SK-N-SH treated with all-trans-retinoic acid at 6 μM for 48 hours (cell line): ENCODE results near the gene TRAPPC3.

Experiments
- ATAC-seq: fragments of 200-7000 bp; cut with Tn5 transposase; 3 replicates; pipeline ENCODE4 v1.9.1; 2020; ENCODE audit warnings: mild to moderate bottlenecking, moderate library complexity
- ARNTL ChIP-seq: fragments of 450-650 bp; formaldehyde crosslinking; IDR thresholded peaks from 2 replicates; pipeline ENCODE4 v1.5.0; 2020; ENCODE audit warnings: low read depth, mild to moderate bottlenecking, moderate library complexity, borderline replicate concordance
- BACH2 ChIP-seq: fragments of 250-450 bp; sonication (Bioruptor Pico); IDR thresholded peaks from 2 replicates; pipeline ENCODE4 v1.9.0; 2021; ENCODE audit warnings: mild to moderate bottlenecking, borderline replicate concordance
- CREB5 ChIP-seq: fragments of 250-450 bp; sonication (Bioruptor Pico); IDR thresholded peaks from 2 replicates; pipeline ENCODE4 v1.5.1; 2020; ENCODE audit warnings: low read depth, mild to moderate bottlenecking, moderate library complexity
- CSDC2 ChIP-seq: fragments of 250-450 bp; sonication (Bioruptor Pico); IDR thresholded peaks from 2 replicates; pipeline ENCODE4 v1.5.0; 2020; ENCODE audit warnings: mild to moderate bottlenecking, moderate library complexity
- CSRNP3 ChIP-seq: fragments of 250-450 bp; sonication (Bioruptor Pico); IDR thresholded peaks from 2 replicates; pipeline ENCODE4 v1.5.1; 2021; ENCODE audit warnings: mild to moderate bottlenecking, moderate library complexity
- ESRRG ChIP-seq: fragments of 250-450 bp; sonication (Bioruptor Pico); IDR thresholded peaks from 2 replicates; pipeline ENCODE4 v1.6.1; 2021; ENCODE audit warnings: mild to moderate bottlenecking
- GLIS3 ChIP-seq: fragments of 250-450 bp; sonication (Bioruptor Pico); IDR thresholded peaks from 2 replicates; pipeline ENCODE4 v1.5.0; 2020; ENCODE audit warnings: mild to moderate bottlenecking, moderate library complexity
- ISL1 ChIP-seq: fragments of 250-450 bp; sonication (Bioruptor Pico); IDR thresholded peaks from 2 replicates; pipeline ENCODE4 v2.1.2; 2022; ENCODE audit warnings: mild to moderate bottlenecking, moderate library complexity
- OSR1 ChIP-seq: fragments of 250-450 bp; sonication (Bioruptor Pico); IDR thresholded peaks from 2 replicates; pipeline ENCODE4 v1.8.0; 2022; ENCODE audit warnings: moderate library complexity, mild to moderate bottlenecking, inconsistent platforms
- PATZ1 ChIP-seq: fragments of 250-450 bp; sonication (Bioruptor Pico); IDR thresholded peaks from 2 replicates; pipeline ENCODE4 v1.8.0; 2020; ENCODE audit warnings: mild to moderate bottlenecking, moderate library complexity, borderline replicate concordance
- POU6F1 ChIP-seq: fragments of 250-450 bp; sonication (Bioruptor Pico); IDR thresholded peaks from 2 replicates; pipeline ENCODE4 v1.8.0; 2021; ENCODE audit warnings: low read depth, mild to moderate bottlenecking, moderate library complexity, borderline replicate concordance
- PPARA ChIP-seq: fragments of 250-450 bp; sonication (Bioruptor Pico); IDR thresholded peaks from 2 replicates; pipeline ENCODE4 v1.5.0; 2020; ENCODE audit warnings: mild to moderate bottlenecking, borderline replicate concordance
- RARB ChIP-seq: fragments of 250-450 bp; sonication (Bioruptor Pico); IDR thresholded peaks from 2 replicates; pipeline ENCODE4 v1.8.0; 2021; ENCODE audit warnings: mild to moderate bottlenecking, moderate library complexity
- SNAI2 ChIP-seq: fragments of 250-450 bp; sonication (Bioruptor Pico); IDR thresholded peaks from 2 replicates; pipeline ENCODE4 v1.5.0; 2020; ENCODE audit warnings: mild to moderate bottlenecking, moderate library complexity
- TCF4 ChIP-seq: fragments of 250-450 bp; sonication (Bioruptor Pico); IDR thresholded peaks from 2 replicates; pipeline ENCODE4 v1.8.0; 2021; ENCODE audit warnings: mild to moderate bottlenecking, moderate library complexity, borderline replicate concordance
- TOX ChIP-seq: fragments of 250-450 bp; sonication (Bioruptor Pico); IDR thresholded peaks from 2 replicates; pipeline ENCODE4 v1.8.0; 2021; ENCODE audit warnings: mild to moderate bottlenecking, moderate library complexity, borderline replicate concordance
- TSHZ2 ChIP-seq: fragments of 250-450 bp; sonication (Bioruptor Pico); IDR thresholded peaks from 2 replicates; pipeline ENCODE4 v1.5.0; 2020; ENCODE audit warnings: mild to moderate bottlenecking, moderate library complexity
- ZC3H10 ChIP-seq: fragments of 250-450 bp; sonication (Bioruptor Pico); IDR thresholded peaks from 2 replicates; pipeline ENCODE4 v1.5.1; 2021; ENCODE audit warnings: mild to moderate bottlenecking, moderate library complexity
- ZFP3 ChIP-seq: fragments of 250-450 bp; sonication (Bioruptor Pico); IDR thresholded peaks from 2 replicates; pipeline ENCODE4 v1.5.0; 2020; ENCODE audit warnings: mild to moderate bottlenecking, moderate library complexity
- ZFP30 ChIP-seq: fragments of 450-650 bp; formaldehyde crosslinking; IDR thresholded peaks from 2 replicates; pipeline ENCODE4 v1.5.0; 2022; ENCODE audit warnings: mild to moderate bottlenecking, moderate library complexity
- ZNF565 ChIP-seq: fragments of 450-650 bp; formaldehyde crosslinking; conservative IDR thresholded peaks from 2 replicates; pipeline ENCODE4 v1.5.0; 2020; ENCODE audit warnings: low read depth, mild to moderate bottlenecking, moderate library complexity
- ZNF70 ChIP-seq: fragments of 450-650 bp; formaldehyde crosslinking; IDR thresholded peaks from 2 replicates; pipeline ENCODE4 v1.5.0; 2020; ENCODE audit warnings: mild to moderate bottlenecking, moderate library complexity
- ZNF8 ChIP-seq: fragments of 450-650 bp; formaldehyde crosslinking; IDR thresholded peaks from 2 replicates; pipeline ENCODE4 v1.5.0; 2020; ENCODE audit warnings: mild to moderate bottlenecking, moderate library complexity

Gene TRAPPC3

GRCh38 chr1:36144413-36144812, 4.9 kb downstream of the TRAPPC3 start:
- no peak for TF ChIP-seq ZC3H10
- no peak for TF ChIP-seq CREB5 (CRISPR knock-in tag)
- TF ChIP-seq TSHZ2 (CRISPR knock-in tag): no peak
- TF ChIP-seq OSR1 (CRISPR knock-in tag): no peak
- no peak for TF ChIP-seq ZFP3 (CRISPR knock-in tag)
- no peak for TF ChIP-seq ARNTL (CRISPR knock-in tag)
- no peak for TF ChIP-seq SNAI2 (CRISPR knock-in tag)
- TF ChIP-seq POU6F1: no peak
- no peak for TF ChIP-seq GLIS3
- no peak for TF ChIP-seq CSDC2 (CRISPR knock-in tag)
- TF ChIP-seq PPARA (CRISPR knock-in tag): no peak
- no peak for TF ChIP-seq ESRRG (CRISPR knock-in tag)
- no peak for TF ChIP-seq TOX (CRISPR knock-in tag)
- TF ChIP-seq RARB (CRISPR knock-in tag): no peak
- TF ChIP-seq ZNF70 (CRISPR knock-in tag): no peak
- TF ChIP-seq TCF4 (CRISPR knock-in tag): no peak
- no peak for TF ChIP-seq PATZ1 (CRISPR knock-in tag)
- TF ChIP-seq ZNF8 (CRISPR knock-in tag): no peak
- no peak for TF ChIP-seq ZFP30 (CRISPR knock-in tag)
- no peak for TF ChIP-seq BACH2 (CRISPR knock-in tag)
- TF ChIP-seq, all 23 proteins: peak for 0
- no peak for ATAC-seq

- ATAC-seq: no peak
- TF ChIP-seq ISL1 (no peak), PATZ1 (CRISPR knock-in tag) (no peak), GLIS3 (no peak), POU6F1 (no peak), CSRNP3 (CRISPR knock-in tag) (no peak), TCF4 (CRISPR knock-in tag) (no peak), PPARA (CRISPR knock-in tag) (no peak), ZFP3 (CRISPR knock-in tag) (no peak), ESRRG (CRISPR knock-in tag) (no peak), ZNF70 (CRISPR knock-in tag) (no peak), SNAI2 (CRISPR knock-in tag) (no peak), ARNTL (CRISPR knock-in tag) (no peak), TOX (CRISPR knock-in tag) (no peak), ZNF8 (CRISPR knock-in tag) (no peak), BACH2 (CRISPR knock-in tag) (no peak), ZNF565 (CRISPR knock-in tag) (no peak), CREB5 (CRISPR knock-in tag) (no peak), RARB (CRISPR knock-in tag) (no peak)
Measured at GRCh38 chr1:36143424-36143823, 5.9 kb downstream of the TRAPPC3 start.
